GM19463 (cell line): ENCODE measurements around the gene CHRNA10.

ENCODE experiments used
- ATAC-seq: cut with Tn5 transposase; IDR thresholded peaks from one replicate; pipeline ENCODE4 v1.9.1; 2021; ENCODE audit warnings: mild to moderate bottlenecking, moderate library complexity; ENCODE audit not compliant: unreplicated experiment

The CHRNA10 gene, protein sequence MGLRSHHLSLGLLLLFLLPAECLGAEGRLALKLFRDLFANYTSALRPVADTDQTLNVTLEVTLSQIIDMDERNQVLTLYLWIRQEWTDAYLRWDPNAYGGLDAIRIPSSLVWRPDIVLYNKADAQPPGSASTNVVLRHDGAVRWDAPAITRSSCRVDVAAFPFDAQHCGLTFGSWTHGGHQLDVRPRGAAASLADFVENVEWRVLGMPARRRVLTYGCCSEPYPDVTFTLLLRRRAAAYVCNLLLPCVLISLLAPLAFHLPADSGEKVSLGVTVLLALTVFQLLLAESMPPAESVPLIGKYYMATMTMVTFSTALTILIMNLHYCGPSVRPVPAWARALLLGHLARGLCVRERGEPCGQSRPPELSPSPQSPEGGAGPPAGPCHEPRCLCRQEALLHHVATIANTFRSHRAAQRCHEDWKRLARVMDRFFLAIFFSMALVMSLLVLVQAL

DNA sequence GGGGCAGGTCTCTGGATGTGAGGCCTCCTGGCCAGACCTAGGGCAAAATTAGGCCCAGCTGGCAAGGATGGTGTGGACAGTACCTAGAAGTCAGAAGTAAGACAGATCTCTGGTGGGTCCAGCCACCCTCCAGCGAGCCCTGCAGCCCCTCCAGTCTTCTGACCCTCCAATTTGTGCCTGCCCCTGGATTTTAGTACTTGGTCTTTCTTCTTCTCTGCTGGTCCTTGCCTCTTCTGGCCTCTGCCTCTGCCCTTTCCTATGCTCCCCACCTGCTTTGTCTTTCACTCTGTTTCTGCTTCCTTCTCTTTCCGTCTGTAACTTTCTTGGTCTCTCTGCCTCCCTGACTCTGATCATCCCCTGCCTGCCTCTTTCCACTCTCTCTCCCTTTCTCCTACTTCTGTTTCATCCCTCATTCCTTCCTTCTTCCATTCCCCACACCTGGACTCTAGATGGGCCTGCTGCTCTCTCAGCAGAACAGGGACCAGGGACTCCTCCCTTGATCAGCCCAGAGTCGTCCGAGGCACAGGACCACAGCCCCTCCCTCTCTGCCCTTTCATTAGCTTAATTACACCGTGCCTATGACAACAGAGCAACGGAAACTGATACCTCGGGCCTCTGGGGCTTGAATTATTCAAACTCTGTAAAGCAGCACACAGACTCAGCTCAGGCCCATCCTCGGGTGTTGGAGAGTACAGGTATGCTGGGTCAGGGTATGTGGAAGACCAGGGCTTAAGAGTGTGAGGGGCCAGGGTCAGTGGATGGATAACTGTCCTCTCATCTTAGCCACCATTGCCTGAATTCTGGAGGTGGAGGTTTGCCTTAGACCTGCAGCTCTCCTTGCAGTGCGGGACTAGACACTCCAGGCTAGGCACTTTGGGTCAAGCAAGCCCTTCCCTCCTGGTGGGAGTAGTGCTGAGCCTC lies at the start of gene CHRNA10:
CHRNA10 (minus strand) TSS at position 51 of the 921 bp plus-strand sequence. CDS start 72 bp downstream, outside the sequence.
- no peak for ATAC-seq

DNA sequence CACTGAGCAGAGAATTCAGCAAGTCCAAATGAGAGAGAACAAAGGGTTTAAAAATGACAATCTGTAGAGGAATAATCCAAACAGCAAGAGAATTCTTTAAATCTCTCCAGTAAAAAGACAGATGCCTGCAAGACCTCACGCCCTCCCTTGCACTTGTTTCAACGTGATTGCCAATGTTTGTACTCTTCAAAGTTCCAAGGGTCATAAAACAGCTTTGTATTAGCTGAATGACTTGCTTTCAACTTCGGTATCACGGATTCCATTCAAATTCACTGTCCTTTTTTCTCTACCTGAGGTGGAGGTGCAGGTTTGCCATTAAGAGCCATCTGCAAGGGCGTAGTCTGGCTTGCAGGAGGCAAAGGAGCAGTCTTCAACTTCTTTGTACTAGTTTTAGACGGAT lies 41.1 kb upstream of the CHRNA10 start:
- no peak for ATAC-seq

DNA sequence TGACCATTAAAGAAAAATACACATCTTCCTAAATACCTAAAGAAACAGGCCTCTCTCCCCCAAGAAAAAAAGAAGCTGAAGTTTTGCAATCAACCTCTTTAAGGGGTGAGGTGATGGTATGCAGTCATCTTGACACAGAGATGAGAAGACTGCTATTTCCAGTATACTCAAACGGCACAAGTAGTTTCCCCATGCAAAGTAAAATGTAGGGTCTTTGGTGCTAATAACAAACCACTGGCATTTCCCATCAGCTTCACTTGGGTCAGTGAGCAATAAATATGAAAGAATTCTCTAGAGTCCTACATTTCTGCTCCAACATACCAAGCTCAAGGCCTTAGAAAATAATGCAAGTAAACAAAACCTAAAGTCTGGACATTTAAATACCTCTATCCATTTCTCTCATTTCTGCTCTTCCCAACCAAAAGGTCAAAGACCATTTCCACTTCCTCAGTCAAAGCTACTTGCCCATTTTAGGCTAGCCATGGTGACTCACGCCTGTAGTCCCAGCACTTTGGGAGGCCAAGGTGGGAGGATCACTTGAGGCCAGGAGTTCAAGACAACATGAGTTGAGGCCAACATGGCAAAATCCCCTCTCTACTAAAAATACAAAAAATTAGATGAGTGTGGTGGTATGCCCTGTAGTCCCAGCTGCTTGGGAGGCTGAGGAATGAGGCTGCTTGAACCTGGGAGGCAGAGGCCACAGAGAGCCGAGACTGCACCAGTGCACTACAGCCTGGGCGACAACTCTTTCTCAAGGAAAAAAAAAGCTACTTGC lies 39.5 kb upstream of the CHRNA10 start:
- ATAC-seq = no peak

DNA sequence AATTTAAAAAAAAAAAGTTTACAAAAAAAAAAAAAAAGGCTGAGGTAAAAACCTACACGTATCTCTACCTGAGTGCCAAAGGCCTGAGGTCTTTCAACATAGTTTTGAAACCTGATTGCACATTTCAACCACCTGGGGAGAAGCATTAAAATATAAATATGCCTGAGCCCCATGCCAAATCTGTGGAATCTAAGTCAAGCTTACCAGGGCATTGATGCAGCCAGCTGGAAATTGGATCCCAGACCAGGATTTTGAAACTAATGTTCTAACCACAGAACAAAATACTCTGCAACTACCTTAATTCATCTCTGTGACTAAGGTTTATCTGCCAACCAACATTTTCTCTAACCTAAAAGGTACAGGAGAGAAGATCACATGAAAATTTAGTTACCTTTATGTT lies 38.8 kb upstream of the CHRNA10 start:
- ATAC-seq = no peak

DNA sequence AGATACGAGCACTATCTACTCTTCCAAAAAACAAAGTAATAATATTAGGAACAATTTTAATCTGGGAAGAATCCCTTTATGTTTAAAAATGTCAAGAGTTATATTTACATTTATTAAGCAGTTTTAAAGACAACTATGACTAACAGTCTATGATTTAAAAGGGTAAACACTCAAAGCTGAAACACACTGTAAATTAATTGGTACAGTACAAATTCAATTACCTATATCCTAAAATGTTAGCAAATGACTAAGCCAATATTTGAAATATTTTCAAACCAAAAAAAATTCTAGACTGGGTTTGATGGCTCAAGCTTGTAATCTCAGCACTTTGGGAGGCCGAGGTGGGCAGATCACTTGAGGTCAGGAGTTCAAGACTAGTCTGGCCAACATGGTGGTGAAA lies 36.0 kb upstream of the CHRNA10 start:
- no peak for ATAC-seq

DNA sequence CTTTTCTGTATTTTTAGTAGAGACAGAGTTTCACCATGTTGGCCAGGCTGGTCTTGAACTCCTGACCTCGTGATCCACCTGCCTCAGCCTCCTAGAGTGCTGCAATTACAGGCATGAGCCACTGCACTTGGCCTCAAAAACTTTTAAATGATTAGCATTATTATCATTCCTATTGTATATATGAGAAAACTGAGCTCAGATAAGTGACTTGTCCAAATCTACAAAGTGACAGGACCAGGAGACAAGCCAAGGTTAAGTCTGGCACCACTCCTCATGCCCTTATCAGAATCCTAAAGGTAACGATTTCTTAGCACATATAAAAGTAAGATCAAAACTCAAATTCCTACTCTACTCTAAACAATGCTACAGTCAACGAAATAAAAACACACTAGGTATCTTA lies 32.2 kb upstream of the CHRNA10 start:
- no peak for ATAC-seq

DNA sequence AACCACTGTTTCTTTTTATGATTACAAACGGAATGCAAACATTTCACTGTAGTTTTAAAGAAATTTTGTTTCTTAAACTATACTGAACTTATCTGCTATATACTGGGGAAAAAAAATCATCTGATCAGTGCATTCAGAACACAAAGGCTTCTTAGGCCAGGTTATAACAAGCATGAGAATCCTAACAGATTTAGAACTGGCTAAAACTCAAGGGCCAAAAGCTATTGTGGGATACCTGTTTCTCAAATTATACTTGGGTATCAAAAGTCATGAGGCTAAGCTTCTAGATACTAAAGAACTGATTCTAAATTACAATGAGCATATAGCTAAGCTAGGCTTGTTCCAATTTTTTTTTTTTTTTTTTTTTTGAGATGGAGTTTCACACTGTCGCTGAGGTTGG lies 29.7 kb upstream of the CHRNA10 start:
- ATAC-seq = no peak

DNA sequence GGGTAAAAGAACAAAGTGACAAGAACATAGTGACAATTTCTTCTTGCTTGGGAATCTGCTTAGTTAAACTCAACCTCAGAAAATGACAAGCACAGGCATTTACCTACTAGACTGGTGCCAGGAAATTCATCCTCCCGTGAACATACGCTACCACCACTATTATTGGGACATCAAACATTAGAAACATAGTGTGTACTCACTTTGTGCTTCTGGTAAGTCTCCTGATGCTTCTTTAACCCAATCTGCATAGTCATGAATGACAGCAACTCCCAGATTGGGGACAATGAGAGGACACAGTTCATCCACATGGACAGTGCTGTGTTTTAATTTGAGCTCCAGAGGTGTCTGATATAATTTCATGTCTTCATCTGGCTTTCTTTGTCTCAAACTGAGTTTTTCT lies 29.2 kb upstream of the CHRNA10 start:
- no peak for ATAC-seq

DNA sequence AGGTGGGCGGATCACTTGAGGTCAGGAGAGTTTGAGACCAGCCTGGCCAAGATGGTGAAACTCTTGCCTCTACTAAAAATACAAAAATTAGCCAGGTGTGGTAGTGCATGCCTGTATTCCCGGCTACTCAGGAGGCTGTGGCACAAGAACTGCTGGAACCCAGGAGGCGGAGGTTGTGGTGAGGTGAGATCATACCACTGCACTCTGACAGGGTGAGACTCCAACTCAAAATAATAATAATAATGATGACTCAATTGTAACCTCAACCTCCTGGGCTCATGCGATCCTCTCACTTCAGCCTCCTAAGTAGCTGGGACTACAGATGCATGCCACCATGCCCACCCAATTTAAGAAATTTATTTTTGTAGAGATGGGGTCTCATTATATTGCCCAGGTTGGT lies 15.6 kb upstream of the CHRNA10 start:
- no peak for ATAC-seq

DNA sequence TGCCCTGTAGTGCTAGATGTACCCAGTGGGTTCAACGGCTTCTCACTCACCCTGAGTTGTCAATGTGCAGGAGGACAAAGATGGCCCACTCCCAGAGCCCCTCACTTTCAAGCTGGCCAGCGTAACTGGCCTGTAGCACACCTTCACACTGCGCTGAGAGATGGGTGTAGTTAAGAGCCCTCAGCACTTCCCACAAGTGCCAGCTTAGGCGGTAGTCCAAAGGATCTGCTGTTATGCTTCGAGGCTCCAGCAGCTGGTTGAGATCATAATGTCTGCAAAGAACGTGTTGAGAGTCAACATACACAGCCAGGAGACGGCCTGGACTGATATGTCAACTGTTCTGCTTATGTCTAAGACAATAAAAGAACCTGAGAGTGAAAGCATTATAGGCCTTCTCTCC lies 14.7 kb upstream of the CHRNA10 start:
- no peak for ATAC-seq

DNA sequence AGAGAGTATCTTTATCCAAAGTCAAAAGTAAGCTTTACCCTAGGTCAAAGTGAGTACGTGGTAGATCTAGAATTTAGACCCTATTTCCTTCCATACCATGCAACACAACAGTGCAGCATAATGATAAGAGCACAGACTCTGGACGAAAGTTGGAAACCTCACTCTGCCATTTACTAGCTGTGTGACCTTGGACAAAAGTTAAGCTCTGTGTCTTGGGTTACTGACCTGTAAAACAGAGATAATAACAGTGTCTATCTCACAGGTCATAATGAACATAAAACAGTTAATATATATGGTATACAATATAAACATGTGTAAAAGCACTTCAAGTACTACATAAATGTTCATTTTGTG lies 13.6 kb upstream of the CHRNA10 start:
- ATAC-seq = no peak

DNA sequence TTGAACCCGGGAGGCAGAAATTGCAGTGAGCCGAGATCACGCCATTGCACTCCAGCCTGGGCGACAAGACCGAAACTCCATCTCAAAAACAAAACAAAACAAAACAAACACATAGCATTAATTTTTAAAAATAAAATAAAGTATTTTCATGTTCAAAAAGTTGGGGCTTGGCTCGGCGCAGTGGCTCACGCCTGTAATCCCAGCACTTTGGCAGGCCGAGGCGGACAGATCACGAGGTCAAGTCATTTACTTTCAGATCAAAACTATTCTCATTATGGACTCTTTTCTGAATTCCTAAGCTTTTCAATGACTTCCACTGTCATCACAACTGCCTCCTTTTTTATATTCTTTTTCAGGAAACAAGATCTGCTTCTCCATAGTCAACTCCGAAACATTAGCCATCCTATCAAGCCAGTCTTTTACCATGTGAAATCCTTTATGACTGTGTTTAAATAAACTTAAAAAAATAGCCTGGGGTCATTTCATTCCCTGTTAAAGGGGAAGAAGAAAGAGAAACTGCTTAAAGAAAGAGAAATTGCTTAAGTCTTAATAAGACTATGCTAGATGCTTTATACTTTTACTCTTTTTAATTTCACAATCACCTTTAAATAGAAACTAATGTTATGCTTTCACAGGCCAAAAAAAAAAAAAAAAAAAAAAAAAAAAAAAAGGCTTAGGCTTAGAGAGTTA lies 13.1 kb upstream of the CHRNA10 start:
- ATAC-seq = no peak

DNA sequence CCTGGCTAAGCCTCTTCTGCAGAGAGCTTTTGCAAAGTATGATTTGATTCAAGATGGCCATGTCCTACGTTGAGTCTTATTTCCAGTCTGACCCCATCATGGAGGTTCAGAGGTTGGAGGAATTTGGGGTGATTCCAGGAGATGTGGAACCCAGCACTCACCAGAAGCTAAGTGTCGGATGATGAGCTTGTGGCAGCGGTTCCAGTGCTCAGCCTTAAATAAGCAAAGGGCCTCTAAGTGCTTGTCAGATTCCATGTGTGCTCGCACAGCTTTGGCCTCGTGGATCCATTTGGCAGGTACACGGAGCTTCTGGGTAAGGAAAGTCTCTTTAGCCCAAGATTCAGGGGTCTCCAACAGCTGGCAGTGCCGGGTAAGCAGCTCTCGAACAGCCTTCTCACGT lies 11.9 kb upstream of the CHRNA10 start:
- no peak for ATAC-seq

DNA sequence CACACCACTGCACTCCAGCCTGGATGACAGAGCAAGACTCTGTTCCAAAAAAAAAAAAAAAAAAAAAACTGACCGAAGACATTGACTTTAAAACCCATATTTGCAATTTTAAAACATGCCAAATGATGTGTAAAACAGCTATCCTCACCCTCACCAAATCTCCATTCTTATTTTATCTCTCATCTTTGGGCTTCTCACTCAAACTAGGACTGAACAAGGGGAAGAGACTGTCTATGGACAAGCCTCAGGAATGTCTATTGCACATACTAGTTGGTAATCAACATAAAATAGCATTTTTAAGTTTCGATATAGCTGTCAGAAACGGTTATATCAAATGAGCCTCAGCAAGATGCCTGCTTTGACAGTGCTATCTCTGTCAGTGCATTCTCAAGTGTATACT lies 7.9 kb upstream of the CHRNA10 start:
- ATAC-seq = no peak

DNA sequence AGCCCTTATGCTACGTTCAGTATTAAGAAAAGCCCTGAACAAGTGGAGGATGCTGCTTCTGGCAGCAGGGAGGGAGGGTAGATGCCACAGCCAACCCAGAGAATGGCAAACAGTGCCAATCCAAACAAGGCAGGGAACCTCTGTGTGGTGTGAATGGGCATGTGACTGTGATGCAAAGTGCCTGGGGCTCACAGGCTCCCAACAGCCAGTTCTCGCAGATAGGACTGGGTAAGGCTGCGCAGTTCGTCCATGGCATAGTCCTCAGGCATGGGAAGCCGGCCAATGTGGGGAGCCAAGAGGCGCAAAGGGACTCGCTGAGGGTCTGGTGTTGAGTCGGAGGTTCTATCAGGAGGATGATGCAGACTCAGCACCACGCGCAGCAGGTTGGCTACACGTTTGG lies 4.8 kb upstream of the CHRNA10 start:
- no peak for ATAC-seq

DNA sequence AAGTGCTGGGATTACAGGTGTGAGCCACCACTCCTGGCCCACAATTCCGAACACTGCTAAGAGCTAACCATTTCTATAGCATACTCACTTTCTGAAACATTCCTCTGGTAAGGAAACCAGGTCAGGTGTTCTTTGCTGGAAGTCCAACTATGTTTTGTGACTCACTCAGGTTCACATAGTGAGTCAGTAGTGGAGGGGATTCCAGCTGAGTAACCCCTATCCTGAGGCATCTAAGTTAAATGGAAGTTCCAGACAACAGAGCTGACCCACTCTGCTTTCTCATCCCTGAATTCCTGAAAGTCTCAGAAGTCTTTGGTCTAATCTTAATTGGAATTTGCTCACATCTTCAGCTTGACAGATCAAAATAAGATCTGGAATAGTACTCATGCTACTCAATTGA lies 3.0 kb upstream of the CHRNA10 start:
- ATAC-seq = no peak

DNA sequence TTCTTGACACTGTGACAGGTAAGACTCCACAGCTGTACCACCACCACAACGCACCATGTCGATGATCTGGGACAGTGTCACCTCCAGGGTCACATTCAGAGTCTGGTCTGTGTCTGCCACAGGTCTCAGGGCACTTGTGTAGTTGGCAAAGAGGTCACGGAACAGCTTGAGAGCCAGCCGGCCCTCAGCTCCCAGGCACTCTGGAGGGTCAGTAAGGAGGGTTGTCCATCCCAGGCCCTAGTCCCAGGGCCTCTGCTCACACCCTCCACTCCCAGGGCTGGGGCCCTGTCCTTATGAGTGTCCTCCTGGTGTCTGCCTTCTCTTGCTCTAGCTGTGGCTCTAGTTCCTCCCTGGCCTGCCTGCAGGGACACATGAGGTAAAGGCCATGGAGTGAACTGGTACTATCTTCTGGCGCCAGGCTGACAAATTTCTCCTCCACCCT lies 1.4 kb downstream of the CHRNA10 start:
- ATAC-seq = no peak

DNA sequence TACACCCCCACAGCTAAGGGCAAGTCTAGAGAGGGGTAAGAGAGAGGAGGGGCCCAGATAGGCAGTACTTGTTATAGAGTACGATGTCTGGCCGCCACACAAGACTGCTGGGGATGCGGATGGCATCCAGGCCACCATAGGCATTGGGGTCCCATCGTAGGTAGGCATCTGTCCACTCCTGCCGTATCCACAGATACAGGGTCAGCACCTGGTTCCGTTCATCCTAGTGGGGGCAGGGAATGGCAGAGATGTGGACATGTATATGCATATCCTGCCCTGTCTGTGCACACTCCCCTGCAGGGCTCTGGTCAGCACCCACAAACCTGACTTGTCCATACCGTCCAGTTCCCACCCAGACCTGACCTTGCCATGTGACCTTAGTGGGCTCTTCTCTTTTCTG lies 2.1 kb downstream of the CHRNA10 start:
- ATAC-seq = no peak

DNA sequence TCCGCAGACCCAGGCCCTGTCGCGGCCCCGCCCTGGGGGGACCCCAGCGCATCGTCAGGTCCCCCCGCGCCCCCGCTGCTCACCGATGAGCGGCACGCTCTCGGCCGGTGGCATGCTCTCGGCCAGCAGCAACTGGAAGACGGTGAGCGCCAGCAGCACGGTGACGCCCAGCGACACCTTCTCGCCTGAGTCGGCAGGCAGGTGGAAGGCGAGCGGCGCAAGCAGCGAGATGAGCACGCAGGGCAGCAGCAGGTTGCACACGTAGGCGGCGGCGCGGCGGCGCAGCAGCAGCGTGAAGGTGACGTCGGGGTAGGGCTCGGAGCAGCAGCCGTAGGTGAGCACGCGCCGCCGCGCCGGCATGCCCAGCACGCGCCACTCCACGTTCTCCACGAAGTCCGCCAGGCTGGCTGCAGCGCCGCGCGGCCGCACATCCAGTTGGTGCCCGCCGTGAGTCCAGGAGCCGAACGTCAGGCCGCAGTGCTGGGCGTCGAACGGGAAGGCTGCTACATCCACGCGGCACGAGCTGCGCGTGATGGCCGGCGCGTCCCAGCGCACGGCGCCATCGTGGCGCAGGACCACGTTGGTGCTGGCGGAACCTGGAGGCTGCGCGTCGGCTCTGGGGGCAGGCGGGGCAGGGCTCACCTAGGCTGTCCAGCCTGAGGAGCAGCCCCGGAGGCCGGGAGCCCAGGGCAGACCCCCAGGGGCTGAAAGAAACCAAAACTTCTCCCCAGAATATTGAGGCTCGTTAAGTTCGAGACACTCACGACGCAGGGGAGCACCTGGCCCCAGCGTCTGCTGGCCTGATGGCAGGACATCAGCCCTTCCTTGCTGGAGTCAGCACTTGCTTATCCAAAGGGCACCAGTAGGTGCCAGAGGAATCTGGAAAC lies 3.8 kb downstream of the CHRNA10 start:
- ATAC-seq = no peak
